A549 (cell line): ENCODE results near the gene SCO1.

Source experiments
- POLR2A ChIP-seq: IDR thresholded peaks from 2 replicates; pipeline ENCODE4 v1.6.1; 2012; ENCODE audit warnings: mild to moderate bottlenecking, low read length
- ZSCAN20 ChIP-seq: fragments of 250-450 bp; sonication (Bioruptor Pico); IDR thresholded peaks from 2 replicates; pipeline ENCODE4 v1.8.0; 2022; ENCODE audit warnings: mild to moderate bottlenecking, moderate library complexity

GRCh38 chr17:10737168-10737622 lies 39.9 kb upstream of the SCO1 start:
- TF ChIP-seq ZSCAN20: no peak
- no peak for TF ChIP-seq POLR2A
